CD14-positive monocyte (primary cell): Measurements from ENCODE around the gene GEN1. TPM values are rescaled to one million over a fixed set of nuclear protein-coding genes. Genes with fewer than 3 reads are reported as not detected.

ENCODE experiments used
- DNase-seq, 3 donors: peaks; one replicate each; pipeline ENCODE4 v3.0.0-alpha.2; 2011 to 2022
- H2AFZ ChIP-seq: 2 replicates; pipeline ENCODE4 v1.6.0; 2012; ENCODE audit warnings: mild to moderate bottlenecking, low read depth, low read length, inconsistent platforms; ENCODE audit not compliant: insufficient read depth, poor library complexity, severe bottlenecking
- H3K27ac ChIP-seq, 2 donors: 1 replicate in 1 of 2; 2 replicates in 1 of 2; pipeline ENCODE4 v1.5.1; 2012 to 2013; ENCODE audit warnings: low read length in 2 of 2, control low read depth in 1 of 2, inconsistent platforms in 1 of 2, low read depth in 1 of 2, mild to moderate bottlenecking in 1 of 2
- H3K27me3 ChIP-seq, 2 donors: one replicate each; pipeline versions ENCODE4 v1.6.0 to v1.6.1; 2011 to 2013; ENCODE audit warnings: low read length in 2 of 2; ENCODE audit not compliant: control insufficient read depth in 2 of 2, insufficient read depth in 2 of 2
- H3K36me3 ChIP-seq, 2 donors: replicated peaks in 1 of 2; 1 replicate in 1 of 2; 2 replicates in 1 of 2; pipeline versions ENCODE4 v1.5.1 to v1.6.1; 2012 to 2013; ENCODE audit warnings: low read length in 2 of 2, control low read depth in 1 of 2, inconsistent platforms in 1 of 2, mild to moderate bottlenecking in 1 of 2; ENCODE audit not compliant: insufficient read depth in 2 of 2, control insufficient read depth in 1 of 2
- H3K4me1 ChIP-seq, 2 donors: 1 replicate in 1 of 2; 2 replicates in 1 of 2; pipeline versions ENCODE4 v1.5.1 to v1.6.1; 2012 to 2013; ENCODE audit warnings: low read length in 2 of 2, control low read depth in 1 of 2, inconsistent platforms in 1 of 2, mild to moderate bottlenecking in 1 of 2, moderate library complexity in 1 of 2; ENCODE audit not compliant: insufficient read depth in 2 of 2, control insufficient read depth in 1 of 2
- H3K4me2 ChIP-seq: replicated peaks from 2 replicates; pipeline ENCODE3; 2012; ENCODE audit warnings: low read length, moderate library complexity, mild to moderate bottlenecking; ENCODE audit not compliant: poor library complexity, severe bottlenecking; ENCODE audit errors: extremely low read depth
- H3K4me3 ChIP-seq, 3 experiments: fragments of 200-600 bp in 1 of 3; sonication (generic) in 1 of 3; replicated peaks in 1 of 3; 1 replicate in 2 of 3; 2 replicates in 1 of 3; pipeline ENCODE4 v1.5.1; 2011 to 2013; ENCODE audit warnings: low read length in 3 of 3, mild to moderate bottlenecking in 3 of 3, control low read depth in 2 of 3, low read depth in 2 of 3, inconsistent platforms in 1 of 3, moderate library complexity in 1 of 3
- H3K79me2 ChIP-seq: 2 replicates; pipeline ENCODE4 v1.6.0; 2012; ENCODE audit warnings: mild to moderate bottlenecking, control low read depth, inconsistent platforms, low read length, moderate library complexity; ENCODE audit not compliant: insufficient read depth
- H3K9ac ChIP-seq: 2 replicates; pipeline ENCODE4 v1.6.0; 2017; ENCODE audit warnings: low read length, mild to moderate bottlenecking; ENCODE audit not compliant: insufficient read depth, poor library complexity, severe bottlenecking
- H3K9me3 ChIP-seq, 2 donors: replicated peaks in 1 of 2; 1 replicate in 1 of 2; 2 replicates in 1 of 2; pipeline versions ENCODE4 v1.5.1 to v1.6.1; 2012 to 2013; ENCODE audit warnings: low read length in 2 of 2, control low read depth in 1 of 2; ENCODE audit not compliant: control insufficient read depth in 1 of 2, insufficient read depth in 1 of 2
- H4K20me1 ChIP-seq: 2 replicates; pipeline ENCODE4 v1.6.0; 2012; ENCODE audit warnings: mild to moderate bottlenecking, low read length, control low read depth, moderate library complexity; ENCODE audit not compliant: insufficient read depth
- H3K27ac Mint-ChIP-seq, 7 donors: one replicate each; pipeline ENCODE4 v1.8.0; 2020; ENCODE audit warnings: mild to moderate bottlenecking in 7 of 7, mixed read lengths in 7 of 7, moderate library complexity in 6 of 7, inconsistent platforms in 2 of 7
- H3K27me3 Mint-ChIP-seq, 3 donors: one replicate each; pipeline ENCODE4 v1.8.0; 2021 to 2022; ENCODE audit warnings: low read depth in 3 of 3, mild to moderate bottlenecking in 3 of 3, mixed read lengths in 3 of 3, moderate library complexity in 3 of 3, inconsistent platforms in 1 of 3
- H3K36me3 Mint-ChIP-seq, 2 donors: one replicate each; pipeline ENCODE4 v1.8.0; 2020; ENCODE audit warnings: mixed read lengths in 2 of 2, inconsistent platforms in 1 of 2, mild to moderate bottlenecking in 1 of 2
- H3K4me1 Mint-ChIP-seq: one replicate; pipeline ENCODE4 v1.8.0; 2020; ENCODE audit warnings: mild to moderate bottlenecking, mixed read lengths
- H3K4me3 Mint-ChIP-seq, 2 donors: one replicate each; pipeline ENCODE4 v1.8.0; 2020; ENCODE audit warnings: mild to moderate bottlenecking in 2 of 2, mixed read lengths in 2 of 2, moderate library complexity in 1 of 2
- H3K9me3 Mint-ChIP-seq, 7 donors: one replicate each; pipeline ENCODE4 v1.8.0; 2020 to 2022; ENCODE audit warnings: mixed read lengths in 7 of 7, mild to moderate bottlenecking in 6 of 7, moderate library complexity in 6 of 7, inconsistent platforms in 2 of 7
- WGBS: methylation state at CpG from one replicate; pipeline ENCODE4 v1.1.5; 2013; ENCODE audit warnings: missing lambda C conversion rate; ENCODE audit not compliant: insufficient coverage; 5-methylcytosine and 5-hydroxymethylcytosine counted together
- intact Hi-C, 2 donors: fragments of 100-400 bp; cut with micrococcal nuclease; formaldehyde crosslinking; loops; one replicate each; pipeline versions ENCODE4 v1.15.0 to v1.15.1; 2023
- polyA plus RNA-seq, 3 donors: library from polyadenylated mRNA; depleted of rRNA in 1 of 3; unstranded in 2 of 3; stranded (reverse) in 1 of 3; fragments of 300-500 nt in 2 of 3; fragments of >200 nt in 1 of 3; fragmentation: Illumina TruSeq in 2 of 3; gene quantifications; 1 replicate in 2 of 3; 2 replicates in 1 of 3; pipeline ENCODE4 v1.2.3, GENCODE V29; 2012 to 2021
- TF ChIP-seq, protein P1 (sequence below): fragments of 200-600 bp; IDR thresholded peaks from one replicate; pipeline ENCODE4 v1.8.0; 2022; ENCODE audit warnings: antibody characterized with exemption, mild to moderate bottlenecking

GEN1 gene
- polyA plus RNA-seq, 3 donors = 0.79 to 3.6 (median 0.96) TPM

DNA sequence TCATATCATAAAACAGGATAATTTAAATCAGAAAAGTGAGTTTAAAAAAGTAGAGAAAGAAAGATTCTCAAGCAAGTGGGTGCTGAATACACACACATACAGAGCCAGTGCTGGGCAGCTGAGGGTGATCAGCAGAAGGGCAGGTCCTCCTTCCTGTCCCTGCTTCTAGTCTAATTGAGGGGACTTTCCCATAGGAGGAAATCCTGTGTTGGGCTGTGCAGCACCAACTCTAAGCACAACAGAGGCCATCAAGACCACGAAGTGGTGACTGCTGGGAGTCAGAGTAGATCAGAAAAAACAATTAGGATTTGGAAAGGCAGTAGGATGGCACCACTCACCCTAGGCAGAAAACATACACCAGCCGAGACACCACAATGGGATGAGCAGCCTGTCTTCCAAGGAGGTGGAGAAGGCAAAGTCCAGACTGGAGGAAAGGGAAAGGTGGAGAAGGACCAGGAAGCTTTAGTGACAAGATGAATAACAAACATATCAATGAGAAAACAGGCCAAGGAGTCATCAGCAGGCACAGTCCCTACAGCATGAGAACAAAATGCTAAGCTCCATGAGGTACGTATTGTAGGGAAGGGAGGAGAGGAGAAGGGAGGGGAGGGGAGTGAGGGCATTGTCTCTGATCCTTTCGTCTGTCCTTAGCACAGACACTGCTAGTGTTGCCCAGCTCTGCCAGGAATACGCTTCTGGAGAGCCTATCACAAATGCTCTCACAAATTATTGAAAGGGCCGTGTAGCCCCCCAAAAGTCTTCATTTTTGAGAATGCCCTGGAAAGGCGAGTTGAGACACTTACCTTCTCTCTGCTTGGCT is 45.6 kb downstream of the GEN1 start:
- H3K27ac Mint-ChIP-seq = no peak overlapping the region

DNA sequence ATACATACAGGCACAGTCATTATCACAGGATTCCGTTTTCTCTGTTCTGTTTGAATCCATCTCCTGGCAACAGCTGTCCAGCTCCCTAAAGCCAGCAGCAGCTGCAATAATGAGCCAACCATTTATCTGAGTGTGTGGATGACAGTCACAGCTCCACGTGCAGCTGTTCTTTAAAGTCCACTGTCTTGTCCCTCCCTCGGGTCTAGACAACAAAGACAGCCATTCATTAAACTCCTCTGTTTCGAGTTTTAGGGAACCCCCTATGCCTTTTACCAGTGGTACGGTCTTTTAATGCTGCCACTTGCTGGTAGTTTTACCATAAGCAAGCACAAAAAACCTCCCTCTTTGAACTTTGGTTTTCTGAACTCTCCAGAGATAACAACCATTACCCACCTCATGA is 46.3 kb downstream of the GEN1 start:
- H3K4me1 Mint-ChIP-seq = peaks cover 18% of the 10 kb centered on the region

More for the DNA sequence above, 45.6 kb downstream of the GEN1 start:
- Histone ChIP-seq H3K4me3 (no peak overlapping the region), H3K36me3 (no peaks in the 10 kb centered on the region), H3K9ac (no peak overlapping the region), H2AFZ (no peak overlapping the region), H3K4me1 (peaks cover 7 to 12% of the 10 kb centered on the region in 2 donors), H3K27ac (no peak overlapping the region), H3K4me2 (no peak overlapping the region), H3K79me2 (no peaks in the 10 kb centered on the region), H3K9me3 (no peaks in the 10 kb centered on the region), H4K20me1 (no peaks in the 10 kb centered on the region), H3K27me3 (no peaks in the 10 kb centered on the region)
- no peaks in the 10 kb centered on the region for H3K36me3 Mint-ChIP-seq
- H3K27me3 Mint-ChIP-seq = peaks cover 3 to 4% (median 4%) of the 10 kb centered on the region in 3 donors
- intact Hi-C loops = no loop called here
- TF ChIP-seq, protein P1, sequence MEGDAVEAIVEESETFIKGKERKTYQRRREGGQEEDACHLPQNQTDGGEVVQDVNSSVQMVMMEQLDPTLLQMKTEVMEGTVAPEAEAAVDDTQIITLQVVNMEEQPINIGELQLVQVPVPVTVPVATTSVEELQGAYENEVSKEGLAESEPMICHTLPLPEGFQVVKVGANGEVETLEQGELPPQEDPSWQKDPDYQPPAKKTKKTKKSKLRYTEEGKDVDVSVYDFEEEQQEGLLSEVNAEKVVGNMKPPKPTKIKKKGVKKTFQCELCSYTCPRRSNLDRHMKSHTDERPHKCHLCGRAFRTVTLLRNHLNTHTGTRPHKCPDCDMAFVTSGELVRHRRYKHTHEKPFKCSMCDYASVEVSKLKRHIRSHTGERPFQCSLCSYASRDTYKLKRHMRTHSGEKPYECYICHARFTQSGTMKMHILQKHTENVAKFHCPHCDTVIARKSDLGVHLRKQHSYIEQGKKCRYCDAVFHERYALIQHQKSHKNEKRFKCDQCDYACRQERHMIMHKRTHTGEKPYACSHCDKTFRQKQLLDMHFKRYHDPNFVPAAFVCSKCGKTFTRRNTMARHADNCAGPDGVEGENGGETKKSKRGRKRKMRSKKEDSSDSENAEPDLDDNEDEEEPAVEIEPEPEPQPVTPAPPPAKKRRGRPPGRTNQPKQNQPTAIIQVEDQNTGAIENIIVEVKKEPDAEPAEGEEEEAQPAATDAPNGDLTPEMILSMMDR = no peak
- WGBS = 83% methylated on average over 3 of the region's 7 CpGs
- H3K4me1 Mint-ChIP-seq = peaks cover 11% of the 10 kb centered on the region
- no peak overlapping the region for H3K4me3 Mint-ChIP-seq
- H3K9me3 Mint-ChIP-seq = peaks cover 0 to 2% (median 0%) of the 10 kb centered on the region in 7 donors
- DNase-seq = no peak

More for the DNA sequence above, 46.3 kb downstream of the GEN1 start:
- Histone ChIP-seq H3K79me2 (no peaks in the 10 kb centered on the region), H3K27me3 (no peaks in the 10 kb centered on the region), H2AFZ (no peak overlapping the region), H3K36me3 (no peaks in the 10 kb centered on the region), H3K4me3 (no peak overlapping the region), H3K9me3 (no peaks in the 10 kb centered on the region), H3K4me1 (peaks cover 14 to 19% of the 10 kb centered on the region in 2 donors), H3K27ac (no peak overlapping the region), H3K4me2 (no peak overlapping the region), H3K9ac (no peak overlapping the region), H4K20me1 (no peaks in the 10 kb centered on the region)
- DNase-seq = no peak
- Mint-ChIP-seq H3K9me3 (peaks cover 0 to 2% (median 0%) of the 10 kb centered on the region in 7 donors), H3K4me3 (no peak overlapping the region), H3K36me3 (no peaks in the 10 kb centered on the region), H3K27me3 (peaks cover 2 to 4% (median 3%) of the 10 kb centered on the region in 3 donors), H3K27ac (no peak overlapping the region)
- intact Hi-C loops = no loop called here
- WGBS = 89% methylated on average over 3 of the region's 5 CpGs
- TF ChIP-seq, protein P1 = no peak
